Fibroblast of the aortic adventitia (primary cell): Measurements from ENCODE around the gene CCT3. TPM values are rescaled to one million over a fixed set of nuclear protein-coding genes. Genes with fewer than 3 reads are reported as not detected.
"Not testable (repeated sequence)": the region's sequence is repeated elsewhere in the genome, so short reads cannot be mapped to it uniquely, and the experiment has no call there.

ENCODE experiments used
- DNase-seq: peaks from one replicate; pipeline ENCODE4 v3.0.0-alpha.2; 2010; ENCODE audit warnings: low read depth
- H3K4me3 ChIP-seq: 2 replicates; pipeline ENCODE4 v1.5.1; 2011; ENCODE audit warnings: low read depth, mild to moderate bottlenecking, control low read depth, low read length, moderate library complexity
- total RNA-seq: library from RNA; depleted of rRNA; stranded (reverse); fragments of >200 nt; gene quantifications from 2 replicates; pipeline ENCODE4 v1.2.3, GENCODE V29; 2012; ENCODE audit warnings: low replicate concordance
- TF ChIP-seq, protein P1 (sequence below): IDR thresholded peaks from 2 replicates; pipeline ENCODE4 v1.5.1; 2011; ENCODE audit warnings: mild to moderate bottlenecking, low read length, control low read depth, inconsistent platforms; ENCODE audit not compliant: insufficient read depth

The CCT3 gene
- total RNA-seq, 1 donor = 284 TPM

DNA sequence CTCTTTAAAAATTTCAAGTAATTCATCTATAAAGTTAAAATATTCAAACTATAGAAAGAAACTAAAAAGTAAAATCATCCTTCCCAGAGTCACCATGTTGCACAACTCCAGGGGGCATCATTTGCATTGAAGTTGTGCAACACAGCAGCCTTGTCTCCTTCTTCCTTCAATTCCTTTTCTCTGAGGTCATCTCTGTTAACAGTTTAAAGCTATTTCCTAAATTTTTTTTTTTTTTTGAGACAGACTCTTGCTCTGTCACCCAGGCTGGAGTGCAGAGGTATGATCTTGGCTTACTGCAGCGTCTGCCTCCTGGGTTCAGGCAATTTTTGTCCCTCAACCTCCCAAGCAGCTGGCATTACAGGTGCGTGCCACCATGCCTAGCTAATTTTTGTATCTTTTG is 38.1 kb upstream of the CCT3 start:
- TF ChIP-seq, protein P1, sequence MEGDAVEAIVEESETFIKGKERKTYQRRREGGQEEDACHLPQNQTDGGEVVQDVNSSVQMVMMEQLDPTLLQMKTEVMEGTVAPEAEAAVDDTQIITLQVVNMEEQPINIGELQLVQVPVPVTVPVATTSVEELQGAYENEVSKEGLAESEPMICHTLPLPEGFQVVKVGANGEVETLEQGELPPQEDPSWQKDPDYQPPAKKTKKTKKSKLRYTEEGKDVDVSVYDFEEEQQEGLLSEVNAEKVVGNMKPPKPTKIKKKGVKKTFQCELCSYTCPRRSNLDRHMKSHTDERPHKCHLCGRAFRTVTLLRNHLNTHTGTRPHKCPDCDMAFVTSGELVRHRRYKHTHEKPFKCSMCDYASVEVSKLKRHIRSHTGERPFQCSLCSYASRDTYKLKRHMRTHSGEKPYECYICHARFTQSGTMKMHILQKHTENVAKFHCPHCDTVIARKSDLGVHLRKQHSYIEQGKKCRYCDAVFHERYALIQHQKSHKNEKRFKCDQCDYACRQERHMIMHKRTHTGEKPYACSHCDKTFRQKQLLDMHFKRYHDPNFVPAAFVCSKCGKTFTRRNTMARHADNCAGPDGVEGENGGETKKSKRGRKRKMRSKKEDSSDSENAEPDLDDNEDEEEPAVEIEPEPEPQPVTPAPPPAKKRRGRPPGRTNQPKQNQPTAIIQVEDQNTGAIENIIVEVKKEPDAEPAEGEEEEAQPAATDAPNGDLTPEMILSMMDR = no peak
- peak; percentile 40 for DNase-seq
- no peak overlapping the region for H3K4me3 ChIP-seq

DNA sequence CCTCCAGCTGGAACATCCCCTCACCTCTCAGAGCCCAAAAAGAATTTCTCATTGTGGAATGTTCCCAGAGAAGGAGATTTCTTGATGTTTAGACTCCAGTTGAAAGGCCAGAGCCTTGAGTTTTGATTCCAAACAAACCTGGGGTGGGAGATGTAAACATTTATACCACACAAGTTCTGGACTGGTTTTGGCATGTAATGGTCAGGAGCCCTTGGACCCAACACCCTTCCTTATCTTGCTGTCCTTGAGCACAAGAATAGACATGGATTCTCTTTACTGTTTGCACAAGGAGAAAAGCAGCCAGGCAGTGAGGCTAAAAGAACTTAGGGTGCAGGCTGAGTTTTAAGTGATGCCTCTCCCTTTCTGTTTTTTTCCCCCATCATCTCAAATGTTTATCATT is 35.5 kb upstream of the CCT3 start:
- no peak for DNase-seq
- H3K4me3 ChIP-seq = no peak overlapping the region
- TF ChIP-seq, protein P1 = no peak

DNA sequence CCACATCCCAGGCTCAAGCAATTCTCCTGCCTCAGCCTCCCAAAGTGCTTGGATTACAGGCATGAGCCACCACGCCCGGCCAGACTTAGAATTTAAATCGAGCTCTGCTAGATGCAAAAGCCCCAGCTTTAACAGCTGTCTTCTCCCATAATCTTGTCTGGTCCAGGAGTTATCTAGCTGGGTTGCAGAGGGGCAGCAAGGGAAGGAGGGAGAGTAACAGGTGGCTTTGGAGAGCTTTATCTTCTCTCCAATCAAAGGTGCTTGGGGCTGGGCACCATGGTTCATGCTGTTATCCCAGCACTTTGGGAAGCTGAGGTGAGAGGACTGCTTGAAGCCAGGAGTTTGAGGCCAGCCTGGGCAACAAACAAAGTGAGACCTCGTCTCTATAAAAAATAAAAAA is 34.8 kb upstream of the CCT3 start:
- TF ChIP-seq, protein P1 = no peak
- no peak for DNase-seq
- no peak overlapping the region for H3K4me3 ChIP-seq

DNA sequence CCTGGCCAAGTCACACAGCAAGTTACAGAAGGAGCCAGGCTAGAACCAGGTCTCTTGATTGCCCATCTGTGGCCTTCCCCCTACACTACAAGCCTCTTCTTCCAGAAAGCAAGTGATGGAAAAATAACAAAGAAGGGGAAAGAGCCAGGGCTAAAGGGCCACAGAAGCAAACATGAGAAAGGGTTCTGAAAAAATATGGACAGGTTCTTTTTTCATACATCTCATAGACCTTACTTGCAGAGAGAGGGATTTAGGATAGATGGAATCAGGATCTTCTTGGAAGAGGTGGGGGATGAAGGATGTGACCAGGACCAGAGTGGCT is 34.1 kb upstream of the CCT3 start:
- TF ChIP-seq, protein P1 = no peak
- no peak for DNase-seq
- no peak overlapping the region for H3K4me3 ChIP-seq

DNA sequence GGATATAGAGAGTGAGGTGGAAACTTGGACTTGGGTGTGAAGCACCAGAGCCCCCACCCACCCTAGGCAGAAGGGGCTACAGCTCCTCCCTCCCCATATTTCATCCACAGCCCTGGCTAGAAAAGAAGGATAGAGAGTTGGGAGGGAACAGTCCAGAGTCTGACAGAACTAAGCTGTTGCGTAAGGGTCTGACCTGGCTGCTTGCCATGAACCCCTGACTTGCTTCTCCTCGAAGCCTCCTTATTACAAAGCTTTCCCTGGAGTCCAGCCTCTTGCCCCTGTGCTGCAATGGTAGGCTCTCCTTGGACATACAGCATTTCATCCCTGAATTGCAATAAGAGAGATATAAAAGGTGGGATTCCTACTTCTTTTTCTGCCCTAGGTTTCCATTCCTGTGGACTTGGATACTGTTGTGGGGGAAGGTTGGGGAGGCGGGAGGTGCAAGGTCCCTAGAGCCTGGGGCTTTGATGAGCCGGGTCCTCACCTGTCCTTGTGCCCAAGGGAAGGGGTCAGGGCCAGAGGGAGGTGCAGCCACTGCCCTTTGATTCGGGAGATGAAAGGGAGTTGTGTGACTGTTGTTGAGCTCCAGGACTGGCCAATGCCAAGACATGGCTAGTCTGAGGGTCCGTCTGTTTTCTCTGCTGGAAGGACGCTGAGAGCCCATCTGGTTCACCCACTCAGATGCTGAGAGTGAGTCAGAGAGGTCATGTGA is 33.6 kb upstream of the CCT3 start:
- no peak overlapping the region for H3K4me3 ChIP-seq
- DNase-seq = peak; percentile 72
- TF ChIP-seq, protein P1 = no peak

DNA sequence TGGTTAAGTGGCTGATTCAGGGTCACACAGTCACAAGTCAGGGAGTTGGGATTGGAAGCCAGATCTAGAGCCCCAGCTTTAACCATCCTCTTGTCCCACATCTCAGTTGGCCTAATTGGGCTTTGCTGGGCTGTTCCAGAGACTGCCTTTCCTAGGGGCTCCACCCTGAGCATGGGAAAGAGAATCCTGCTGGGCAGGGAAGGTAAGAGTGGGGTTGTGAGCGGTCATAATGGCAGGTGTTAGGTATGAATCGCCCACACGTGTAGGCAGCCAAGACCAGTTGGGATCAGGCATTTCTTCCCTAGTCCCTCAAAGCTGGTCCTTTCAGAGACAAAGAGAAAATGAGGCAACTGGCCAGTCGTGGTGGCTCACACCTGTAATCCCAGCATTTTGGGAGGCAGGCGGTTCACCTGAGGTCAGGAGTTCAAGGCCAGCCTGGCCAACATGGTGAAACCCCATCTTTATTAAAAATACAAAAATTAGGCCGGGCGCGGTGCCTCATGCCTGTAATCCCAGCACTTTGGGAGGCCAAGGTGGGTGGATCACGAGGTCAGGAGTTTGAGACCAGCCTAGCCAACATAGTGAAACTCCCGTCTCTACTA is 31.7 kb upstream of the CCT3 start:
- DNase-seq, H3K4me3 ChIP-seq: not testable (repeated sequence)

DNA sequence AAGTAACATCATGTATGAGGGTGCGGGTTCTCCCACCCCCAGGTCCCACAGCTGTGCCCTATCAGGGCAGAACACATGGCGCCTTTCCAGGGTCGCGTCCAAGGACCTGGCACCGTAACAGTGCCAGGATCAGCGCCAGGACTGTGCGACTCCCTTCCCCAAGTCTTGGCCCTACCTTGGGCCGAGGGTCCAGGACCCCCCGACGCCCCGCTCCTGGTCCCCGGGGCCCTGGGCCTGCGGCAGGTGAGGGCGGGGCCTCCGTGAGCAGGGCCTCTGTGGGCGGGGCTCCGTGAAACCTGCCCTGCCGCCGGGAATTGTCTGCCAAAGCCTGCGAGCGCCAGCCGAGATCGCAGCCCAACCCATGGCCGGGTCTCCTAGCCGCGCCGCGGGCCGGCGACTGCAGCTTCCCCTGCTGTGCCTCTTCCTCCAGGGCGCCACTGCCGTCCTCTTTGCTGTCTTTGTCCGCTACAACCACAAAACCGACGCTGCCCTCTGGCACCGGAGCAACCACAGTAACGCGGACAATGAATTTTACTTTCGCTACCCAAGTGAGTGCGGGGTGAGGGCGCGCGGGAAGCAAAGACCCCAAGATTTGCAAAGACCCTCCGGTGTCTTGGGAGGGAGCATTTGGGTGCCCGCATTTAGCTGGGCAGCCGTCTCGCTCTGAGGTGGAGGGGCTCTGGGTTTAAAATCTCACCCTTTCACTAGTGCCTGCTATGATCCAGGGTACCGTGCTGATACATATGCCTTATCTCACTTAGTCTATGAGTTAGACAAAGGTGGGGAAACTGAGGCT is 31.0 kb upstream of the CCT3 start, which contains the start of gene RHBG:
Gene RHBG (plus strand): TSS at position 323 of the 796 bp plus-strand sequence. CDS start 39 bp downstream, at position 362.
- peak within 1 kb of the TSS; percentile 49 for H3K4me3 ChIP-seq
- TF ChIP-seq, protein P1 = no peak
- no peak for DNase-seq
